Neural cell (in vitro differentiated cells): Measurements from ENCODE around the gene MSI2. TPM values are rescaled to one million over a fixed set of nuclear protein-coding genes. Genes with fewer than 3 reads are reported as not detected.

Experiments used
- H2AFZ ChIP-seq: fragments of 200-600, 300-800 bp; sonication (generic), shearing (Covaris generic); 2 replicates; pipeline ENCODE4 v1.6.0; 2014; ENCODE audit warnings: low read depth, mild to moderate bottlenecking, antibody characterized with exemption, low read length, moderate library complexity
- H3F3A ChIP-seq: fragments of 200-600 bp; shearing (Covaris generic); 2 replicates; pipeline ENCODE4 v1.6.1; 2016; ENCODE audit warnings: mild to moderate bottlenecking, moderate library complexity, mixed read lengths, antibody characterized with exemption, low read length; ENCODE audit not compliant: insufficient read depth, poor library complexity, severe bottlenecking
- H3K27ac ChIP-seq: fragments of 200-600, 300-800 bp; sonication (generic), shearing (Covaris generic); 2 replicates; pipeline ENCODE4 v1.5.1; 2014; ENCODE audit warnings: mild to moderate bottlenecking, low read length, moderate library complexity
- H3K27me3 ChIP-seq: fragments of 300-800, 200-600 bp; sonication (generic), shearing (Covaris generic); 2 replicates; pipeline ENCODE4 v1.6.0; 2014; ENCODE audit warnings: mild to moderate bottlenecking, low read depth, low read length, moderate library complexity; ENCODE audit not compliant: insufficient read depth
- H3K36me3 ChIP-seq: fragments of 300-800, 200-600 bp; sonication (generic), shearing (Covaris generic); 2 replicates; pipeline ENCODE4 v1.5.1; 2014; ENCODE audit warnings: mild to moderate bottlenecking, antibody characterized with exemption, low read length, moderate library complexity; ENCODE audit not compliant: insufficient read depth
- H3K4me2 ChIP-seq: fragments of 300-800, 200-600 bp; sonication (generic), shearing (Covaris generic); 2 replicates; pipeline ENCODE4 v1.6.0; 2014; ENCODE audit warnings: mild to moderate bottlenecking, low read length
- H3K4me3 ChIP-seq: fragments of 300-800, 200-600 bp; sonication (generic), shearing (Covaris generic); 2 replicates; pipeline ENCODE4 v1.5.1; 2014; ENCODE audit warnings: mild to moderate bottlenecking, low read length, moderate library complexity
- H3K79me2 ChIP-seq: fragments of 200-600 bp; shearing (Covaris generic); replicated peaks from 2 replicates; pipeline ENCODE4 v1.6.0; 2014; ENCODE audit warnings: mild to moderate bottlenecking, low read length, moderate library complexity; ENCODE audit not compliant: insufficient read depth
- H3K9ac ChIP-seq: fragments of 300-800, 200-600 bp; sonication (generic), shearing (Covaris generic); 2 replicates; pipeline ENCODE4 v1.6.1; 2016; ENCODE audit warnings: mild to moderate bottlenecking, low read length, mixed read lengths
- H3K9me2 ChIP-seq: fragments of 200-600 bp; shearing (Covaris generic); 2 replicates; pipeline ENCODE4 v1.6.1; 2016; ENCODE audit warnings: mild to moderate bottlenecking, low read length, mixed read lengths; ENCODE audit not compliant: insufficient read depth
- H3K9me3 ChIP-seq: fragments of 200-600, 300-800 bp; sonication (generic), shearing (Covaris generic); 2 replicates; pipeline ENCODE4 v1.6.1; 2016; ENCODE audit warnings: mild to moderate bottlenecking, mixed run types, low read length, moderate library complexity, mixed read lengths
- H4K20me1 ChIP-seq: fragments of 200-600 bp; shearing (Covaris generic); 2 replicates; pipeline ENCODE4 v1.6.1; 2016; ENCODE audit warnings: mild to moderate bottlenecking, mixed run types; ENCODE audit not compliant: insufficient read depth
- CTCF ChIP-seq: fragments of 450-650 bp; IDR thresholded peaks from 2 replicates; pipeline ENCODE4 v1.5.1; 2014; ENCODE audit warnings: antibody characterized with exemption, mild to moderate bottlenecking, moderate library complexity; ENCODE audit not compliant: poor library complexity, severe bottlenecking
- EP300 ChIP-seq: fragments of 450-650 bp; conservative IDR thresholded peaks from 2 replicates; pipeline ENCODE4 v1.6.1; 2014; ENCODE audit warnings: antibody characterized with exemption, mild to moderate bottlenecking, moderate library complexity; ENCODE audit not compliant: poor library complexity, severe bottlenecking
- EZH2 ChIP-seq: fragments of 200-600, 300-800 bp; shearing (Covaris generic), sonication (generic); IDR thresholded peaks from 2 replicates; pipeline ENCODE4 v1.6.1; 2014; ENCODE audit warnings: antibody characterized with exemption, low read length, borderline replicate concordance, mild to moderate bottlenecking; ENCODE audit not compliant: insufficient read depth, poor library complexity, severe bottlenecking
- MXI1 ChIP-seq: fragments of 450-650 bp; conservative IDR thresholded peaks from 2 replicates; pipeline ENCODE4 v1.6.1; 2014; ENCODE audit warnings: antibody characterized with exemption, mild to moderate bottlenecking; ENCODE audit not compliant: poor library complexity, severe bottlenecking
- POLR2AphosphoS5 ChIP-seq: IDR thresholded peaks from 2 replicates; pipeline ENCODE4 v1.6.1; 2012
- RAD21 ChIP-seq: fragments of 450-650 bp; conservative IDR thresholded peaks from 2 replicates; pipeline ENCODE4 v1.6.1; 2014; ENCODE audit warnings: antibody characterized with exemption, mild to moderate bottlenecking, moderate library complexity
- REST ChIP-seq: IDR thresholded peaks from 2 replicates; pipeline ENCODE4 v1.6.1; 2012; ENCODE audit warnings: borderline replicate concordance
- SMC3 ChIP-seq: fragments of 450-650 bp; conservative IDR thresholded peaks from 2 replicates; pipeline ENCODE4 v1.6.1; 2014; ENCODE audit warnings: antibody characterized with exemption, mild to moderate bottlenecking, moderate library complexity; ENCODE audit not compliant: poor library complexity
- TAF1 ChIP-seq: IDR thresholded peaks from 2 replicates; pipeline ENCODE4 v1.6.1; 2012; ENCODE audit warnings: low read depth
- polyA plus RNA-seq: library from polyadenylated mRNA; depleted of rRNA; stranded (reverse); fragments of >200 nt; gene quantifications from 2 replicates; pipeline ENCODE4 v1.2.3, GENCODE V29; 2014

Gene MSI2
- polyA plus RNA-seq, 1 donor from 2014 or later = 61.4 TPM

- Histone ChIP-seq H2AFZ (no peak overlapping the region), H3K27ac (no peak overlapping the region), H4K20me1 (no peaks in the 10 kb centered on the region), H3K9ac (no peak overlapping the region), H3K4me2 (no peak overlapping the region), H3K4me3 (peak overlapping the region; percentile 7), H3K79me2 (peaks cover 19% of the 10 kb centered on the region), H3F3A (no peaks in the 10 kb centered on the region), H3K9me3 (no peaks in the 10 kb centered on the region), H3K27me3 (no peaks in the 10 kb centered on the region), H3K36me3 (no peaks in the 10 kb centered on the region), H3K9me2 (no peaks in the 10 kb centered on the region)
- TF ChIP-seq SMC3 = no peak
- no peak for TF ChIP-seq MXI1
- no peak for TF ChIP-seq EZH2
- TF ChIP-seq EP300 = no peak
- no peak for TF ChIP-seq REST
- no peak for TF ChIP-seq RAD21
- no peak for TF ChIP-seq POLR2AphosphoS5
- no peak for TF ChIP-seq TAF1
- no peak for TF ChIP-seq CTCF
Measured at GRCh38 chr17:57471868-57472368, 215.6 kb downstream of the MSI2 start.

- H3K36me3 ChIP-seq = no peaks in the 10 kb centered on the region
- no peaks in the 10 kb centered on the region for H3K9me3 ChIP-seq
- peaks cover 20% of the 10 kb centered on the region for H3K79me2 ChIP-seq
- H3K4me3 ChIP-seq = no peak overlapping the region
- H2AFZ ChIP-seq = no peak overlapping the region
- peak overlapping the region; percentile 13 for H3K9ac ChIP-seq
- no peaks in the 10 kb centered on the region for H4K20me1 ChIP-seq
- no peaks in the 10 kb centered on the region for H3K27me3 ChIP-seq
- peak overlapping the region; percentile 65 for H3K27ac ChIP-seq
- H3K4me2 ChIP-seq = peak overlapping the region; percentile 16
- no peaks in the 10 kb centered on the region for H3K9me2 ChIP-seq
- peaks cover 8% of the 10 kb centered on the region for H3F3A ChIP-seq
- no peak for TF ChIP-seq TAF1
- TF ChIP-seq SMC3 = no peak
- TF ChIP-seq REST = no peak
- no peak for TF ChIP-seq RAD21
- no peak for TF ChIP-seq EZH2
- TF ChIP-seq EP300 = no peak
- no peak for TF ChIP-seq POLR2AphosphoS5
- no peak for TF ChIP-seq CTCF
- no peak for TF ChIP-seq MXI1
Measured at GRCh38 chr17:57475796-57476195, 219.5 kb downstream of the MSI2 start.
